ENCODE results near the gene MCM3AP.

The MCM3AP gene

DNA sequence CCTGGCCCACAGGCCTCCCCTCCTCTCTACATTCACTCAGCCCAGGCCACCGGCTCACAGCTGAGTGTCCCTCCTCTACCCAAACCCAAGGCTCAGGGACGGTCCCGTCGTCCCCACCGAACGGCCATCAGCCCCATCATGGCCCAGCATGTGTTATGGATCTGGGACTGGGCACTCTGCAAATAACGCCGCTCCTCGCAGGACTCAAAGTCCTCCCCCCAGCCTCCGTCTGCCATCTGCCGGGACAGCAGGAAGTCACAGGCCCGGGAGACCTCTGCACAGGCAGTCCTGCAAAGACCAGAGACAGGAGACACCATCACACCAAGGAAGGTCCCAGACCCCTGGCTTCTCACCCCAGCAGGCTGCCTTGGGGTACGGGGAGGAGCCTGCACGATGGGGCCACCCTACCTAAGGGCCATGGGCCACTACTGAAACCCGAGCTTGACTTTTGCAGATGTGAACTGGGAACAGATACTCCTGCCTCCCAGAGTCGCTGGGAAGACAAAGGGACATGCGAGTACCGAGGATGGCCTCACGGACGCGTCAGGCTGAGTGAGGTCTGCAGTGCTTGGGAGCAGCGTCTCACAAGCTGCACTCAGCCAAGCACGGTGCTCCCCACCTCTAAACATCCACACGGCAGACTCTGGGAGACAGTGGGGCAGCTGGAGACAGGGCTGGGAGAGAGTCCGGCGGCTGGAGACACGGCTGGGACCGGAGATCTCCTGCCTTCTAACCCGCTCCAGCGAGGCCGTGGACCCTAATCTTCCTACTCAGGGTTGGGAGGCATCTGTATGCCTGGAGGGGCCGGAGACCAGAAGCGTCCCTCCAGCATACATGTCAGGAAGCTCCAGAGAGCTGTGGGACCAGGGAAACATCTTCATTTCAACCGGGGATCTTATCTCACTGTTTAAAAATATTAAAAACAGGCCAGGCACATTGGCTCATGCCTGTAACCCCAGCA is 90.8 kb downstream of the MCM3AP start:
- no peak for DNase-seq
- H3K27me3 ChIP-seq (replicated peaks), result no peaks in the 10 kb centered on the region
- in situ Hi-C loops (cut with HindIII; ENCODE audit: low pct_ligation_motif_present, low sequenced_read_pairs), result no loop called here
- no peak for TF ChIP-seq CTCF (IDR thresholded peaks at IDR 0.05; ENCODE audit: low read depth, low read length, missing control alignments)
- peaks cover 57% of the 10 kb centered on the region for H3K36me3 ChIP-seq (replicated peaks)
- no peak overlapping the region for H3K4me3 ChIP-seq (ENCODE audit: low read depth, low read length)
- H3K27ac ChIP-seq, result no peak overlapping the region

DNA sequence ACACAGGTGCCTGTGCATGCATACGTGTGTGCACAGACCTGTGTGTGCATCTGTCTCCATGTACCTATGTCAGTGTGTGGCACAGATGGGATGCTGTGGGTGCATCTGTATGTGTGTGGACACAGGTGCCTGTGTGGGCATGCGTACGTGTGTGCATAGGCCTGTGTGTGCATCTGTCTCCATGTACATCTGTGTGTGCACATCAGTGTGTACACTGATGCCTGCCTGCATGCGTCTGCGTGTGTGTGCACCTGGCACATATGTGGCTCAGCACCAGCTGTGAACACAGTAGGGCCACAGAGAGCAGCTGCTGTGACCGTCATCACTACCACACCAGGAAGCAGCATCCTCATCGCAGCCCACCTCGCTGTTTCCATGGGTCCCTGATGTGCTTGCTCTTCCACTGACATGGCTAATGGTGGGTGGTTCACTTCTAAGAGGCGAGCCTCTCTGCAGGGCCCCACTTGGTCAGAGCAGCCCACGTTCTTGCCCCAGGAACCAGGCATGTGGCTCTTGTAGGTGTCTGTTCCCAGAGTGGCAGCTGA is 91.5 kb downstream of the MCM3AP start:
- no peak overlapping the region for H3K4me3 ChIP-seq (ENCODE audit: low read depth, low read length)
- no peaks in the 10 kb centered on the region for H3K27me3 ChIP-seq (replicated peaks)
- DNase-seq, result no peak
- no peak overlapping the region for H3K27ac ChIP-seq
- H3K36me3 ChIP-seq (replicated peaks), result peaks cover 49% of the 10 kb centered on the region
- in situ Hi-C loops (cut with HindIII; ENCODE audit: low pct_ligation_motif_present, low sequenced_read_pairs), result no loop called here
- TF ChIP-seq CTCF (IDR thresholded peaks at IDR 0.05; ENCODE audit: low read depth, low read length, missing control alignments), result no peak

- Histone ChIP-seq H3K27ac (no peak overlapping the region), H3K36me3 (replicated peaks) (peaks cover 48% of the 10 kb centered on the region), H3K27me3 (replicated peaks) (no peaks in the 10 kb centered on the region), H3K4me3 (ENCODE audit: low read depth, low read length) (no peak overlapping the region)
- in situ Hi-C loops (cut with HindIII; ENCODE audit: low pct_ligation_motif_present, low sequenced_read_pairs), result no loop called here
- no peak for DNase-seq
- no peak for TF ChIP-seq CTCF (IDR thresholded peaks at IDR 0.05; ENCODE audit: low read depth, low read length, missing control alignments)
Observed at GRCh38 chr21:46191686-46192575, 93.5 kb downstream of the MCM3AP start.

DNA sequence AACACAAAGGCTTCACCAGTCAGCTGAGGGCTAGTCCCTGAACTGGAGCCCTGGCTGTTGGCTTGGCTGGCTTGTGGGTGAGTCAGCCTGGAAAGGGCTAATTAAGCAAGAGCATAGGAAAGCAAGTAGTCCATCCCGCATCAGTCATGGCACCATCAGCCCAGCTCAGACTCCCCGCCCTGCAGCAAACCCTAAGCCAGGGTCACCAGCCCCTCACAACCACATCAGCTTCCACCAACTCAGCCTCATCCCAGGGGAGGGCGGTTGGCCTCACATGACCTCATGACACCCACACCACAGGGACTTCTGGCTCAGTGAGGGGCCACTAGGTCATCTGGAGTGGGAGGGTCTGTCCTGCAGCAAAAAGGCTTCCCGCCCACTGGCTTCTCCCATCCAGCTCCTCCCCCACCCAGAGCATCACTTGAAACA is 94.1 kb downstream of the MCM3AP start:
- DNase-seq, result peak; percentile 74
- Histone ChIP-seq H3K27me3 (replicated peaks) (no peaks in the 10 kb centered on the region), H3K4me3 (ENCODE audit: low read depth, low read length) (no peak overlapping the region), H3K27ac (no peak overlapping the region), H3K36me3 (replicated peaks) (peaks cover 44% of the 10 kb centered on the region)
- in situ Hi-C loops (cut with HindIII; ENCODE audit: low pct_ligation_motif_present, low sequenced_read_pairs), result no loop called here
- no peak for TF ChIP-seq CTCF (IDR thresholded peaks at IDR 0.05; ENCODE audit: low read depth, low read length, missing control alignments)

- in situ Hi-C loops (cut with HindIII; ENCODE audit: low pct_ligation_motif_present, low sequenced_read_pairs), result no loop called here
- H3K27me3 ChIP-seq (replicated peaks), result no peaks in the 10 kb centered on the region
- no peak overlapping the region for H3K4me3 ChIP-seq (ENCODE audit: low read depth, low read length)
- no peak overlapping the region for H3K27ac ChIP-seq
- DNase-seq, result no peak
- peaks cover 37% of the 10 kb centered on the region for H3K36me3 ChIP-seq (replicated peaks)
- no peak for TF ChIP-seq CTCF (IDR thresholded peaks at IDR 0.05; ENCODE audit: low read depth, low read length, missing control alignments)
Observed at GRCh38 chr21:46190491-46191131, 94.8 kb downstream of the MCM3AP start.
